GM21423 (cell line): ENCODE data around the gene IMP3.

Source experiments
- ATAC-seq: cut with Tn5 transposase; IDR thresholded peaks from one replicate; pipeline ENCODE4 v1.9.1; 2021; ENCODE audit warnings: mild to moderate bottlenecking, moderate library complexity; ENCODE audit not compliant: unreplicated experiment

The IMP3 gene

DNA sequence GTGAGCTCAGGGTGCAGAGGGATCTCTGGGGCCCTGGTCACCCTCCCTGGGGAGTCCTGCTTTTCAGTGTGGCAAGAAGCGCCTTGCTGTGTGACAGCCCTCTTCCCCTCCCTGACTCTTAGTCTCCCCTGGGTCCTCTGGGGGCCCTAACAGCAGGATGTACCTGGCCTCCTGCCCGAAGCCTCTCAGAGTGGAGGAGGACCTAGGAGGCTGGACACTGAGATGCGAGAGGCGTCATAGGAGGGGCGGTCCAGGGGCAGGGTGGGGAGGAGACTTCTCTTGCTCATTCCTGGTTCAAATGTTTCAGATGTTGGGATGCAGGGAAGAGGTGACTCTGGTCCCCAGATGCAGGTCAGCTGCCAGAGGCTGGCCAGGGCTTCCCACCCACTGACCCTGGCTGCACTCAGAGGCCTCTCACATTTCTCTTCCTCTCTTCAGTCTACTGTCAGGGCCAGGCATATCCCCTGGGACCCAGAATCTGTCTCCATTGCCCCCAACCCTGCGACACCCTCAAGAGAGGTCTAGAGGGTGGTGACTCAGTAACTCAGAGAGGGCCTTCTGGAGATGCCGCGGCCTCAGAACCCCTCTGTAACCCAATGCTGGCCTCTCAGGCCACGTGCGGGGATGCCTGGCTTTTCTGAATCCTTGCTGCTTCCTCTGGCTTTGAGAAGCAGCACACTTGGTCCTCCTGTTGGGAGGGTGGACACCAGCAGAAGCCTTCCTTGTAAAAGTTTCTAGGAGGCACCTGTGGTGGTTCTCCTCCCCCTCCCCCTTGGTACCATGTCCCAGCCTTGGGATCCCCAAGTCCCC is 33.6 kb upstream of the IMP3 start:
- no peak for ATAC-seq

DNA sequence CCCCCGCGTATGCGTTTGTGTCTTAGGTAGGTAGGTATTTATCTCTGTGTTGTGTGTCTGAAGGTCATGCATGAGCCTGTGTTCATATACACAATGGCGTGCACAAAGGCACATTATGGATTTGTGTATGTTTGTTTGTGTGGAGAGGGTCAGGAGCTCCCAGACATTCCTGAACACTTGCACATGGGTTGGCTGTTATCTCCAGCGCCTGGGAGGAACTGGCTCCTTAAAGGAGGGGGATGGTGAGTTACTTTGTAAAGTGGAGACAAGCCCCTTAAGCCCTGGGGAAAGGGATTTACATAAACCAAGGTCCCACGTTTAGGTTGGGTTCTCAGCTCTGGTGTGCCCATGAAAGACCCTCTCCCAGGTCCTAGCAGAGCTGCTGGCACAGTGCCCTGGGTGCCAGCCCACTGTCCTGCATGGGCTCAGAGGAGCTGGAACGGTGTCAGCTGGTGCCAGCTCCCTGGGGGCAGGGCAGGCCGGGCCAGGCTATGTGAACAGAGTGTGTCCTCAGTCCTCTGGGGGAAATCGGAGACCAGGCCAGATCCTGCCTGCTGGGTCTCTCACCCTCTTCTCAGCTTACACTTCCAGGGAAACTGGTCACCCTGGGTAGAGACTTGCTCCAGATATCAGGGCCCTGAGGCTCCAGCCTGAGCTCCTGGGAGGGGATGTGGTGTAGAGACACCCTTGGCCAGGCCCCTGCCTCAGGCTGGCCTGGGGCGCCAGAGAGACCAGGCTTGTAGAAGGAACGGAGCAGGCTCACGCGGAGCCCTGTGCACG is 32.8 kb upstream of the IMP3 start:
- ATAC-seq: no peak

DNA sequence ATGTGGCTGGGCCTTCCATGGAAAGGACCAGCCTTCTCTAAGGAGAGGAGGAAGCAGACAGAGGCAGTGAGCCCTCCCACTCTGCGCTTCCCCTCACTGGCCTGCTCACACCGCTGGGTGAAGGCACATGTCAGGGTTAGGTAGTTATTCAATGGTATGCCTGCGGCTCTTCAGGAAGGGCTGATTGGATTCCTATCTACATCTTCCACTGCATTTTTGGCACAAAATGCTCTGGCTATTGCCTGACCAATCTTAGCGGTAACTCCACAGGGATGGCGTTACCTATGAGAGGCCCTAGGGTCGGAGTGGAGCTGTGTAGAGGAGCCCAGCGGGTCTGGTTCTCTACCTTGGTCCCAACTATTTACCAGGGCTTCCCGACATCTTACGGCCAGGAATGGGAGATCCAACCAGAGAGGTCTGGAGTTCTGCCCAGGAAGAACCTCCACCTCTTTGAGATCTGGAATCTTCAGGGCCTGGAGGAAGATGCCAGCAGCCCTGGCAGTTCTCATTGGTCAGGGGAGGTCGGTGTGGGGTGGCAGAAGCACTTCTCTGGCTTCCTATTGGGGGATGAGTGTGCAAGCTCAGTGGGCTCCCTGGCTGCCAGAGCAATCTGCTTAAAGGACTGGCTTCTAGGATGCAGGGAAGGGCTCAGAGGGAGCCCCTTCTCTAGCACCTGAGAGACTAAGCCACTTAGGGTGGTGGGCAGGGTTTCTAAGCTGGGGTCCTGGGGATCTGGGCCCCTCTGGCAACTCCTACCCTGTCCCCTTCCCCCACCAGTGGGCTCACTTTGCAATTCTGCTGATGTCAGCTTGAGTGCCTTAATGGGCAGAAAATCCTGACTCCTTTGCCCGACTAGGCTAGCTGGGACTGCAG is 31.9 kb upstream of the IMP3 start:
- no peak for ATAC-seq

DNA sequence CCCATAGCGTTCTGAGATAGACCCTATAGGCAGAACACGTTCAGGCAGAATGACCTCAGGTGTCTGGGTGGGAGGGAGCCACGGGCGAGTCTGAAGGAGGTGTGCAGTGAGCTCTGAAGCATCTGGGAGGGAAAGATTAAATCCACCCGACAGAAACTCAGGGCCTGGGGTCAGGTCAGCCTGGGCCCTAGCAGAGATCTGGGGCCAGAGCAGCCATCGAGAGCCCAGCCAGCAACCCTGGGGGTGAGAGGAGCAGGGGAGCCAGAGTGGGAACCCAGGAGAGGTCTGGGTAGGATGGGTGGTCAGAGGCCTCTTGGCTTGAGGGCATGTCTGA is 29.8 kb upstream of the IMP3 start:
- ATAC-seq: no peak

DNA sequence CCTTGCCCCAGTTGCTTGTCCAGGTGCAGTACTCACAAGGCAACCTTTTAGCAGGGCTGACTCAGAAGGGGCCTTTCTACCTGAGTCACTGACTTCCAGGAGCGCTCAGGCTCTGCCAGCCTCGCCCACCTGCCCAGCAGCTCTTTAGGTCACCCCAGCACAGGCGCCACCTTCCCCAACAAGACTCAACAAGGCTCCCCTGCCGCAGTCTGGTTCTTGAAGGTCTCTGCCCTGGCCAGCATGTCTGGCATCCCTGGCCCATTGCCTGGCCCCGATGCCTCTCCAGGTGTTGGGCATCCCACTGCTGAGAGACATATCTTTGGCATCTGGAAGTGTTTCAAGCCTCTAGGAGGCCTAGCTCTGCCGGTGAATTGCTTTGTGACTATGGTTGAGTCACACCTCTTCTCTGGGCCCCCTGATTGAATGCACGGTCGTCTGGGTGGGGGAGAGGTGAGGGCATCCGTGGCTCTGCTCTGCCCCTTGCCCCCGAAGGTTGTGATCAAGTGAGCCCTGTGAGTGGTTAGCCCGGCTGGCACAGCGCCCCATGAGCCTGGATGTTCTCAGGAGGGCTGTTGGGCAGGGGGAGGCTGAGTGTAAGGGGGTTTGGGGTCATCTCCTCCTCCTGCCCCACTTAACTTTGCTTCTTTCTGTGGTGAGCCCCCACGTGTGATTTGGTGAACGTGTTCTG is 29.3 kb upstream of the IMP3 start:
- no peak for ATAC-seq

DNA sequence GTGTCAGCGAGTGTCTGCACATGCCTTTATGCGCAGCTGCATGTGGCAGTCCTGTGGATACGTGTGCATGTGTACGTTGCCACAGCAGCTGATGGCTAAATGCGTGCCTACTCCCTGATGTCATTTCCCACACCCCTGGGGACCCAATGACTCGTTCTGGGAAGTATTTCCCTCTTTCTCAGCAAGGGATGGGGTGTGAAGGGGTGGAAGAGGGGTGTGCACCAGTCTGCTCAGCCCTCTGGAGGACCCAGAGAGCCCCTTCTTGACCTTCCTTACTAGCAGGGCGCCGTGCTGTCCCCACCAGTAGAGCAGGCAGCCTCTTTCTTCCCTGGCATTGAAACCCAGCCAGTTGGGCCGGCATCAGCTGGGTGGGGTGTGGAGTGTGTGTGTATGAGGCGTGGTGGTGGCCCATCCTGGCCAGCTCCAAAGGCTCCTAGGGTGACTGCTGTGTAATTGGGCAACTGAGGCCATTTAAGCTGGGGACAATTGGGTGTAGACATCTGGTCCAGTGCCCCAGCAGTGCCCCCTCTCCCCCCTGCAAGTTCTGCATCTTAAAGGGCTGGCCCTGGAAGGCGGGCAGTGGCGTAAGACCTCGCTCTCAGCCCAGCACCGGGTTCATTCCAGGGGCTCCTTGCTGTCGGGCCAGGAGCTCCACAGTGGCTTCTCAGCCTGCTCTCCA is 26.9 kb upstream of the IMP3 start:
- ATAC-seq: no peak

DNA sequence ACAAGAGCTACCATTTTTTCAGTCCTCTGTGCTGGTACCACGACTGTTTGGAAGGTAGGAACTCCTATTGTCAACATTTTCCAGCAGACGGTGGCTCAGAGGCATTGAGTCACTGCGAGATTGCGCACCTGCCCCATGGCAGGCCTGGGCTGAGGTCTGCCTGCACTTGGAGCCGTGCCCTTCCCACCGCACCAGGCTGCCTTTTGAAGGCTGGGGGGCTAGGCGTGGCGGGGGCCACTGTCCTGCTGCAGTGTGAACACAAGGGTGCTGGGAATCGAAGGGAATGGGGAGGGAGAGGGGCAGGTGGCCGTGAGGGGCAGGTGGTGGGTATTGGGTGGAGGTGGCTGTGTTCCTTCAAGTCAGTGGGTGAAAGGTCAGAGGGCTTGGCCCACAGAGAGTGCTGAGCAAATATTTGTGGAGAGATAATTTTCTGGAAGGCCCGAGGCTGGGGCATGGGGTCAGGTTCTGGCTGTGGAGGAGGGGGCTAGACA is 24.0 kb upstream of the IMP3 start:
- no peak for ATAC-seq

DNA sequence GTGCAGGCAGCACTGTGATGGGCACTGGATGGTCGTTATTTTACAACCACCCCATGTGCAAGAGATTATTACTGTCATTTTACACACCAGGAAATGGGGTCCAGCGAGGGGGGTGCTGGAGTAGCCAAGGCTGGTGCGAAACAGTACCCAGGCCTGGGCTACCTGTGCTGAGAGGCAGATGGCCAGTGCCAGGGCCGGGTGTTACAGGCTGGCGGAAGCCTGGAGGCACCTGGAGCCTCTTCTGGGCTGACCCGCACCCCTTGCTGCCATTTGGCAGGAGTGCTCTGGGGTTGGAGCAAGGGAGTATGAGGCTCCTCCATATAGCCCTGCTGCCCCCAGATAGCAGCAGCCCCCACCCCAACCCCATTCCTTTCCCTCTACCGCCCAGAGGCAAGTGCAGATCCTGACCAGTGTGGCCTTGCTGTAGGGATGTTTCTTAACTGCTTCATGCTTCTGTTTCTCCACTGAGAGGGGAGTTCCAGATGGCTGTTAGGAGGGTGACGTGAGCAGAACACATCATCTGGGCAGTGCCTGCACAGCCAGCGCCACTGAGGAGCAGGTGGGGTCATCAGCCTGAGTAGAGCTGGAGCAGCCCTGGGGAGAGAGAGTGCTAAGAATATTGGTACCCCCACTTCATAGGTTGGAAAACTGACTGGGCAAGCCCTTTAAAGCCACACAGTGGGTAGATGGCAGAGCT is 22.9 kb upstream of the IMP3 start:
- no peak for ATAC-seq

DNA sequence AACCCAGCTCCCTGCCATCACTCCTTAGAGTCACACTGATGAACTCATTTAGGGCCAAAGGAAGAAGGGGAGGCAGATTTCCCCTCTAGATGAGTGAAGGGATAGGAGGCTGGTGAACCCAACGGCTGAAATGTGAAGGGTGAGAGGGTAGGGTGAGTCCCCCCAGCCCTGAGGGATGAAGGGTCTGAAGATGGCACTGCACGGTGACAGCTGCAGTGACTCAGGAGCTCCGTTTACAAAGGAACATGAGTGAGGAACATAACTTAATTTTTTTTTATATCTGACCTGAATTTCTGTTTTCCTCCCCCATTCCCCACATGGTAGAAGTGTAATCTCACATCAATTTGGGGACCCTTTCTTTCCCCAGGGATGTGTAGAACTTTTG is 21.7 kb upstream of the IMP3 start:
- no peak for ATAC-seq

DNA sequence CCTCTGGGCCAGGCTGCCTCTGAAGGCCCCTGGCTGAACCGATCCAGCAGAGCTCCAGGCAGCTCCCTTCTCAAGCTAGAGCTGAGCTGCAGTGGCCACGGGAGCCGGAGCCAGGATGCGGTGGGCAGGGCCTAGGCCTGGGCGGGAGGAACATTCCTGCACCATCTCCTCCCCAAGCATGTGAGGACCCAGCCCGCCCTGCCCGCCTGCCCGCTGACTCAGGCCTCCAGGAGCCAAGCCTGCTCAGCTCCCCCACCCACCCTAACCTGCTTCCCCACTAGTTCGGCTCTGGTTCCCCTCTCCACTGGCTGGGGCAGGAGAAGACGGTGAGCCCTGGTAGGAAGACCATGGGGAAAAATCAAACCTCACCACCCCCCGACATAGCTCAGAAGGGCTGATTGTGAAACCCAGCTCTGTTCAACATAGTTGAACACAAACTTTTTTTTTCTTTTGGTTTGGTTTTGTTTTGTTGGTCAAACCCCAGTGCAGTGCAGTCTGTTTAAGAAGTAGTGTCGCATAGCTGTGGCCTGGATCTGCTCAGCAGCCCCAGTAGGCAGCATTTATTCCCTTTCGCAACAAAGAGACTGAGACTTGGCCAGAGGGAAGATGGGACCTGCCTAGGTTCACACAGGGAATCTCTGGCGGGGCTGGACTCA is 21.2 kb upstream of the IMP3 start:
- ATAC-seq: no peak

DNA sequence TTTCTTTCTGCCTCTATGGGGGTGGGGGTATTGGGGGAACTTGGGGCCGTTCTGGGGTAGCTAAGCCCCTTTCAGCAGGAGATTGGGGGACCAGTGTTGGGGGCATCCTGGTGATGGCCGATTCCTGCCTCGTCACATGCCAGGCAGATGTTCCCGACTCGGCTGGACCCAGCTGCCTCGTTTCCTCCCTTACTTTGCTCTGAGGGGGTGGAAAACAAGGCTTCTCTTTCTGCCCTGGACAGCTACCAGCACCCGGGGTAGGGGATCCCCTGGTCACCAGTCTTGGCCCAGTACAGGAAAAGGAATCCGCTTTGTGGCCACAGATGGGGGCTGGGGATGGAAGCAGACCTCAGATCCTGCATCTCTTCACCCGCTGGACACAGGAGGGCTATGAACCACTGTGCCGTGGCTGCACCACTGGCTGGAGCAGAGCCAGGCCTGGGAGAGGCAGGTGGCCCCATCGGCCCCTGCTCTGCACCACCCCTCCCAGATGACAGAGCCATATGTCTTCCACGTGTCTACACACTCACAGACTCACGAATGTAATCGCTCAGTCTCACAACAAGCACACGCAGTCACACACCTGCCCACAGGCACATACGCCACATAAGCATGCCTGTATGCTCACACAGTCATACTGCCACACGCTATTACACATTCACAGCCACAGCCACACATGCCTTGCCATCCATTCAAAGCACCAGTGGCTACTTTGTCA is 20.1 kb upstream of the IMP3 start:
- ATAC-seq: no peak

DNA sequence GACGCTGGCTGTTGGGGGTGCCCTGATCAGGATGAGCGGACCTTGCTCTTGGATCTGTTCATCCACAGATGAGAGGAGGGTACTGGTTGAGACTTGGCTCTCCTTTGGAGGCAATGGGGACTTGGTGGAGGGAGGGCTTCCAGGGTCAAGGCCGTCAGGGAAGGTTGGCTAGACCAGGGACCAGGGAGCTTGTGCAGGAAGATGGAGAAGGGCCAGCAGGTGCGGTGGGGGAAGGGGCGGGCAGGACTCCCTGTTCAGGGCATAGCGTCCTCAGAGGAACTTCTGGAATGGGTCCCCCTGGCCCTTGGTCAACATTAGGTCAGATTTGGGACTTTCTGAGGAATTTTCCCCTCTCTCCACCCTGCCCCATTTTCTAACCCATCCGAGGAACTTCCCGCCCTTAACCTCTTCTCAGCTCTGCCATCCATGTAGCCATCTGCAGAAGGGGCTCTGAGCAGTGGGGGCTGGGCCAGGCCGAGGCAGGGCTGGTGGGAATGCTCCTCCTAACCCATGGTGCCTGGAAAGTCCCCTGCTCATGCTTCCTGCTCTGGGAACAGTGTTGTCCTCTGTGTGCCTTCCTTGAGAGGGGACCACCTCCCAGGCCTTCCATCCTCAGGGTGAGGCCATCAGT is 19.2 kb upstream of the IMP3 start:
- ATAC-seq: no peak

DNA sequence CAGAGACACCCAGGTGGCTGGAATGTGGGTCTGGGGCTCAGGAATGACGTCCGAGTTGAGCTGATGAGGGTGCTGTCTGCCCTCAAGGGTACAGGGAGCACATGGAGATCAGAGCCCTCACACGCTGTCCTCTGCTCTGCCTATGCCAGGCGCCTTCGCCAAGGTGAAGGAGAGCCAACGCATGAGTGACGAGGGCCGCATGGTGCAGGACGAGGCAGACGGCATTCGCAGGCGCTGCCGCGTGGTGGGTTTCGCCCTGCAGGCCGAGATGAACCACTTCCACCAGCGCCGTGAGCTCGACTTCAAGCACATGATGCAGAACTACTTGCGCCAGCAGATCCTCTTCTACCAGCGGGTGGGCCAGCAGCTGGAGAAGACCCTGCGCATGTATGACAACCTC is 16.8 kb upstream of the IMP3 start:
- ATAC-seq: no peak

DNA sequence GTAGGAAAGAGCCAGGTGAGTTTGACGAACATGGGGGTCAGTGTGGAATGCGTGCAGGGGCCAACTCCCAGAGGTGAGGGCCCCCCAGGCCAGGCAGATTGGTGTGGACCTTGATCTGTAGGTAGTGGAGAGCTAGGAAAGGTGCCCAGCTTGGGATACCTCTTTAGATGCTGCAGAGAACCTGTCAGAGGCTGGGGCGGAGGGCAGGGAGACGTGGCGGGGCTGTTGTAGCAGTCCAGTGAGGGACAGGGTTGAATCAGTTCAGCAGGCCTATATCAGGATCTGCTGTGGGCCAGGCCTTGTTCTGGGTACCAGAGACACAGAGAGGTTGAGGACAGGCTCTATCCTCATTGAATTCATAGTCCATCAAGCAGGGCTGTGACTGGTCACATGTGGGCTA is 16.3 kb upstream of the IMP3 start:
- ATAC-seq: no peak

DNA sequence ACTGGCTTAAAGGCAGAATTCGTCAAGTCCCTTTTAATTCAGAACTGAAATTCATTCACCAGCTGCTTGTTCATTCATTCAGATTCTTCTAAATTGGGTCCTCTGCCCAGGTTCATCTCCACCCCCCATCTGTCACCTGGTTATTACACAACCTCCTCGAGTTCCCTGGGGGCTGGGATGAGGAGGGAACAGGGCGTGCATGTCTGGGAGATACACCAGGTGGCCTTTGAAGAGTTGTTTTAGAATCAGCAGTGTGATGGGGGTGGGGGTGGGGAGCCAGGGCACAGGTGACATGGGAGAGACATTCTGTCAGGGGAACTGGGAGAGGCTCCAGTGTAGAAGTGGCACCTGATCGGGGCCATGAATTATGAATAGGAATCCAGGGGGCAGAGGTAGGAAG is 15.9 kb upstream of the IMP3 start:
- ATAC-seq: no peak

DNA sequence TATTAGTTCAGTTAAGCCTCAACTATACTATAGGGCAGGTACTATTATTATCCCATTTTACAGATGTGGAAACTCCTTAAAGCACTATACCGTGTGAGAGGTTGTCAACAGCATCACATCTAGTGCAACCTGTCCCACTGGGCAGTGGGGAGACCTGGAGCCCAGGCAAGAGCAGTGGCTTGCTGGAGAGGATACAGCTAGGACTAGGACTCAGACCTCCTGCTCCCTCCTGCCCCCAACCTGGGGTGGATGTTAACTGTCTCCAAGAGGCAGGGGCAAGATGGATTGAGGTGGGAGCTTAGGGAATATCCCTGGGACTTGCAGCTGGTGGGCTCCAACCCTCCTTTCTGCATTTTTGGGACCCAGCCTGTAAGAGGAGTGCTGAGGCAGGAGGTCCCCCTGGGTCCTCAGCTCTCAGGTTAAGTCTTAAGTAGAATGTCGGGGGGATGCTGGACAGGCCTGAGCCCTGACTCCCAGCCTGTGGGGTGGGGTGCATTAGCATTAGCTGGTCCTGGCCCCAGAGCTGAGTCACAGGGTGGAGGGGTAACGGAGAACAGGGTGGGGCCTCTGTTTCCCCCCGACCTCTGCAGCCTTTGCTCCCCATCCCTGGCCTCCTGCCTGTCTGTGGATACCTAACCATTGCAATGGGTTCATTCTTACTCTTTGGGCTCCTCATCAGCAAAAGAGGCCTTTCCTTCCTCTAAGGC is 14.3 kb upstream of the IMP3 start:
- ATAC-seq: no peak

DNA sequence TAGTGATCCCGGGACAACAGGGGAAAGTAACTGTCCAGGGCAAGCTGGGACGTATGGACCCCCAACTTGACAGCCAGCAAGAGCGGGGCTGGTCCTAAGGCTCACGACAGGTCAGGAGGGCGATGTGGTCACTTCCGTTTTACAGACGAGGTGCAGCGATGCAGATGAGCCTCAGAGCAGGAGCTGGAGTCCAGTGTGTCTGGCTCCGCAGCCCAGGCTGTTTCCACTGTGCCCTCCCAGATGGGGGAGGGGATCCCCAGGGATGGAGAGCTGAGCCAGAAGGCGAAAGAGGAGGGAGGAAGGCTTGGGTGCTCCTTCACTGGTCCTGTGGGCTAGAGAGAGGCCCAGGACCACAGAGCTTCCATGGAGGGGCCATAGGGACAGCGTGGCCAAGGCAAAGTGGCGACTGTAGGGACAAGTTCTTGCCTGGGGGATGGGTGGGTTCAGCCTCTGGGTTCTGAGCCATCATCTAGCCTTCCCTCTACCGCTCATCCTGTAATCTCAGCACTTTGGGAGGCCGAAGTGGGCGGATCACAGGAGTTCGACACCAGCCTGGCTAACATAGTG is 13.4 kb upstream of the IMP3 start:
- ATAC-seq: no peak
